ENCODE measurements around the gene NIPAL4.

DNA sequence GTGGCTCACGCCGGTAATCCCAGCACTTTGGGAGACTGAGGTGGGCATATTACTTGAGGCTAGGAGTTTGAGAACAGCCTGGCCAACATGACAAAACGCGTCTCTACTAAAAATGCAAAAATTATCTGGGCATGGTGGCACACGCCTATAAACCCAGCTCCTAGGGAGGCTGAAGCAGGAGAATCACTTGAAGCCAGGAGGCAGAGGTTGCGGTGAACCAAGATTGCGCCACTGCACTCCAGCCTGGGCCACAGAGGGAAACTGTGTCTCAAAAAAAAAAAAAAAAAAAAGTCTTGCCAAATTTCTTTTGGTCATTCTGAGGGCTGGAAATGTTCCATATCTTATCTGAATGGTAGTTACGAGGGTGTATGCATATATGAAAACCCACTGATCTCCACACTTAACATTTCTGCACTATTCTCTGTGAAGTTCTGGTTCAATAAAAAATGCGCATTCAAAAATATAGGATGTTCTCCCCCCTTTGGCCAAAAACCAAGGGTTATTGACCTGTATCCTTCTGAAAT, 13.5 kb upstream of the NIPAL4 start:
- TF ChIP-seq, protein P1, sequence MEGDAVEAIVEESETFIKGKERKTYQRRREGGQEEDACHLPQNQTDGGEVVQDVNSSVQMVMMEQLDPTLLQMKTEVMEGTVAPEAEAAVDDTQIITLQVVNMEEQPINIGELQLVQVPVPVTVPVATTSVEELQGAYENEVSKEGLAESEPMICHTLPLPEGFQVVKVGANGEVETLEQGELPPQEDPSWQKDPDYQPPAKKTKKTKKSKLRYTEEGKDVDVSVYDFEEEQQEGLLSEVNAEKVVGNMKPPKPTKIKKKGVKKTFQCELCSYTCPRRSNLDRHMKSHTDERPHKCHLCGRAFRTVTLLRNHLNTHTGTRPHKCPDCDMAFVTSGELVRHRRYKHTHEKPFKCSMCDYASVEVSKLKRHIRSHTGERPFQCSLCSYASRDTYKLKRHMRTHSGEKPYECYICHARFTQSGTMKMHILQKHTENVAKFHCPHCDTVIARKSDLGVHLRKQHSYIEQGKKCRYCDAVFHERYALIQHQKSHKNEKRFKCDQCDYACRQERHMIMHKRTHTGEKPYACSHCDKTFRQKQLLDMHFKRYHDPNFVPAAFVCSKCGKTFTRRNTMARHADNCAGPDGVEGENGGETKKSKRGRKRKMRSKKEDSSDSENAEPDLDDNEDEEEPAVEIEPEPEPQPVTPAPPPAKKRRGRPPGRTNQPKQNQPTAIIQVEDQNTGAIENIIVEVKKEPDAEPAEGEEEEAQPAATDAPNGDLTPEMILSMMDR (IDR thresholded peaks at IDR 0.05; ENCODE audit: borderline replicate concordance, extremely low read depth, low read length, poor library complexity, severe bottlenecking): no peak
- TF ChIP-seq EZH2 (IDR thresholded peaks at IDR 0.05; ENCODE audit: borderline replicate concordance, low read depth, low read length, severe bottlenecking): no peak

Measured in DND-41 (cell line).